Erythroblast (primary cell): ENCODE results near the gene SPPL2B.

Experiments
- GATA1 ChIP-seq: IDR thresholded peaks from 2 replicates; pipeline ENCODE4 v1.6.1; 2011; ENCODE audit warnings: low read depth, mild to moderate bottlenecking, control low read depth, low read length, moderate library complexity
- POLR2A ChIP-seq: IDR thresholded peaks from 2 replicates; pipeline ENCODE4 v1.6.1; 2011; ENCODE audit warnings: mild to moderate bottlenecking, low read length

DNA sequence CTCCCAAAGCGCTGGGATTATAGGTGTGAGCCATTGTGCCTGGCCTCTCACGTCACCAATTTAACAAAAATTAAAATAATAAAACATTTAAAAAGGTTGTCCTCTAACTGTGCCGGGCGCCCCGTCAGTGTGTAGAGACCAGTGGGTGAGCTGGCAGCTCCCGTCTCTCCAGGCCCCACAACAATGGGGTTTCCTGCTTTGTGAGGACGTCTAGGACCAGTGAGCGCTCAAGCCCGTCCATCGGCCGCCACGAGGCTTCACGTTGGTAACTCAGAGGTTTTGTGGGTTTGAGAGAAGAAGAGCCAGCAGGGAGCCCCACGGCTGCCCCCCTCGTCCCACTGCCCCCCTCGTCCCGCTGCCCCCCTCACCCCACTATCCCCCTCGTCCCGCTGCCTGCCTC, 4.8 kb upstream of the SPPL2B start:
- no peak for TF ChIP-seq POLR2A
- no peak for TF ChIP-seq GATA1
